SK-N-SH (cell line): ENCODE measurements around the gene R3HCC1L. TPM values are rescaled to one million over a fixed set of nuclear protein-coding genes. Genes with fewer than 3 reads are reported as not detected.

ENCODE experiments used
- CTCF ChIA-PET: fragments of 300-600, 350-600 bp; formaldehyde crosslinking; extraction: SDS; loops from one replicate; lab custom pipeline; 2021; lab: Yijun Ruan, JAX
- POLR2A ChIA-PET: fragments of 350-600 bp; sonication (Branson Sonifier 250); formaldehyde crosslinking; extraction: SDS; loops from one replicate; lab custom pipeline; 2020; ENCODE audit warnings: antibody characterized with exemption, inconsistent platforms; lab: Yijun Ruan, JAX
- DNase-seq: peaks from one replicate; pipeline ENCODE4 v3.0.0; 2012
- H2AFZ ChIP-seq: fragments of 200-600 bp; sonication (generic); 2 replicates; pipeline ENCODE4 v1.8.1; 2016; ENCODE audit warnings: antibody characterized with exemption, mild to moderate bottlenecking, low read depth
- H3F3A ChIP-seq: fragments of 200-600 bp; sonication (generic); replicated peaks from 2 replicates; pipeline ENCODE3; 2016; ENCODE audit warnings: antibody characterized with exemption, mild to moderate bottlenecking; ENCODE audit not compliant: insufficient read depth
- H3K27ac ChIP-seq, 2 experiments: fragments of 200-500 bp in 1 of 2; fragments of 200-600 bp in 1 of 2; sonication (Bioruptor generic) in 1 of 2; sonication (generic), shearing (Covaris generic) in 1 of 2; 2 replicates each; pipeline versions ENCODE4 v1.5.1 to v1.6.1; 2014 to 2016; ENCODE audit warnings: low read depth in 2 of 2, inconsistent platforms in 1 of 2, low read length in 1 of 2, mild to moderate bottlenecking in 1 of 2, mixed read lengths in 1 of 2
- H3K27me3 ChIP-seq: fragments of 200-600 bp; sonication (generic), shearing (Covaris generic); 2 replicates; pipeline ENCODE4 v1.6.1; 2016; ENCODE audit warnings: mixed run types; ENCODE audit not compliant: insufficient read depth
- H3K36me3 ChIP-seq, 2 experiments: fragments of 200-500 bp in 1 of 2; fragments of 200-600 bp in 1 of 2; sonication (Bioruptor generic) in 1 of 2; sonication (generic) in 1 of 2; replicated peaks in 1 of 2; 2 replicates each; pipeline versions ENCODE3 to v1.5.1; 2014 to 2016; ENCODE audit warnings: low read length in 1 of 2, mild to moderate bottlenecking in 1 of 2; ENCODE audit not compliant: insufficient read depth in 2 of 2, control insufficient read depth in 1 of 2
- H3K4me1 ChIP-seq, 2 experiments: fragments of 200-500 bp in 1 of 2; fragments of 200-600 bp in 1 of 2; sonication (Bioruptor generic) in 1 of 2; sonication (generic), shearing (Covaris generic) in 1 of 2; 2 replicates each; pipeline versions ENCODE4 v1.5.1 to v1.6.1; 2014 to 2016; ENCODE audit warnings: low read depth in 1 of 2, low read length in 1 of 2, mixed run types in 1 of 2; ENCODE audit not compliant: insufficient read depth in 2 of 2, control insufficient read depth in 1 of 2
- H3K4me2 ChIP-seq: fragments of 200-600 bp; sonication (generic), shearing (Covaris generic); 2 replicates; pipeline ENCODE4 v1.6.1; 2017; ENCODE audit warnings: mixed run types
- H3K4me3 ChIP-seq, 2 experiments: fragments of 200-500 bp in 1 of 2; fragments of 200-600 bp in 1 of 2; sonication (Bioruptor generic) in 1 of 2; sonication (generic), shearing (Covaris generic) in 1 of 2; 2 replicates each; pipeline versions ENCODE4 v1.5.1 to v1.8.1; 2014 to 2016; ENCODE audit warnings: low read depth in 2 of 2, inconsistent platforms in 1 of 2, low read length in 1 of 2, mild to moderate bottlenecking in 1 of 2, mixed read lengths in 1 of 2, moderate library complexity in 1 of 2
- H3K79me2 ChIP-seq: fragments of 200-600 bp; sonication (generic); 2 replicates; pipeline ENCODE4 v1.8.1; 2017; ENCODE audit warnings: mild to moderate bottlenecking; ENCODE audit not compliant: insufficient read depth
- H3K9ac ChIP-seq: fragments of 200-600 bp; sonication (generic); 2 replicates; pipeline ENCODE4 v1.6.1; 2017; ENCODE audit warnings: mixed run types
- H3K9me2 ChIP-seq: fragments of 200-600 bp; sonication (generic); 2 replicates; pipeline ENCODE4 v1.6.1; 2017; ENCODE audit warnings: mixed run types
- H3K9me3 ChIP-seq: fragments of 200-600 bp; sonication (generic); 2 replicates; pipeline ENCODE4 v1.6.1; 2017; ENCODE audit warnings: mixed run types, mild to moderate bottlenecking, moderate library complexity
- H4K20me1 ChIP-seq: fragments of 200-600 bp; sonication (generic); 2 replicates; pipeline ENCODE4 v1.6.1; 2017; ENCODE audit warnings: mild to moderate bottlenecking, mixed run types; ENCODE audit not compliant: insufficient read depth
- EP300 ChIP-seq, 2 experiments: IDR thresholded peaks; 2 replicates each; pipeline versions ENCODE4 v1.4.0 to v1.6.1; 2012; ENCODE audit warnings: borderline replicate concordance in 1 of 2, low read depth in 1 of 2, low read length in 1 of 2
- FOSL2 ChIP-seq: IDR thresholded peaks from 2 replicates; pipeline ENCODE4 v1.4.0; 2012; ENCODE audit warnings: low read depth, mild to moderate bottlenecking, moderate library complexity, borderline replicate concordance
- GATA2 ChIP-seq: sonication (generic); formaldehyde crosslinking; IDR thresholded peaks from 2 replicates; pipeline ENCODE4 v1.5.0; 2020; ENCODE audit warnings: mild to moderate bottlenecking, missing genetic modification reagents
- JUND ChIP-seq: IDR thresholded peaks from 2 replicates; pipeline ENCODE4 v1.4.0; 2012
- MEF2A ChIP-seq: IDR thresholded peaks from 2 replicates; pipeline ENCODE4 v1.4.0; 2012; ENCODE audit warnings: low read depth, borderline replicate concordance
- MXI1 ChIP-seq: IDR thresholded peaks from 2 replicates; pipeline ENCODE4 v1.6.1; 2012; ENCODE audit warnings: mild to moderate bottlenecking, low read depth, low read length, improper control_type of control experiment
- NFIC ChIP-seq: IDR thresholded peaks from 2 replicates; pipeline ENCODE4 v1.4.0; 2012; ENCODE audit warnings: borderline replicate concordance
- POLR2AphosphoS5 ChIP-seq: IDR thresholded peaks from 2 replicates; pipeline ENCODE4 v1.6.1; 2012; ENCODE audit warnings: low read depth, low read length
- RAD21 ChIP-seq: IDR thresholded peaks from 2 replicates; pipeline ENCODE4 v1.6.1; 2012; ENCODE audit warnings: mild to moderate bottlenecking, low read length
- RCOR1 ChIP-seq: fragments of 150-350 bp; IDR thresholded peaks from 2 replicates; pipeline ENCODE4 v1.6.1; 2017; ENCODE audit warnings: antibody characterized with exemption, low read length
- TCF12 ChIP-seq: IDR thresholded peaks from 2 replicates; pipeline ENCODE4 v1.4.0; 2012
- WGBS: methylation state at CpG from one replicate; pipeline ENCODE4 v1.1.6; 2017; ENCODE audit warnings: low lambda C conversion rate; 5-methylcytosine and 5-hydroxymethylcytosine counted together
- polyA plus RNA-seq, 3 experiments: library from polyadenylated mRNA; depleted of rRNA; stranded (reverse); fragments of >200 nt; gene quantifications; 2 replicates each; pipeline ENCODE4 v1.2.3, GENCODE V29; 2012
- TF ChIP-seq, protein P1 (sequence below): IDR thresholded peaks from 2 replicates; pipeline ENCODE4; 2012
- TF ChIP-seq, protein P2 (sequence below): IDR thresholded peaks from 2 replicates; pipeline ENCODE4 v1.4.0; 2012; ENCODE audit warnings: low read depth, borderline replicate concordance
- TF ChIP-seq, protein P3 (sequence below): fragments of 200-600 bp; sonication (generic); IDR thresholded peaks from 2 replicates; pipeline ENCODE4 v1.6.1; 2017; ENCODE audit warnings: antibody characterized with exemption, mild to moderate bottlenecking, moderate library complexity
- TF ChIP-seq, protein P4 (sequence below): IDR thresholded peaks from 2 replicates; pipeline ENCODE4 v1.4.0; 2012; ENCODE audit warnings: low read depth, borderline replicate concordance

R3HCC1L gene
- polyA plus RNA-seq, 1 of the 3 experiments (the other 2 are of a cell fraction), result 6.0 TPM

DNA sequence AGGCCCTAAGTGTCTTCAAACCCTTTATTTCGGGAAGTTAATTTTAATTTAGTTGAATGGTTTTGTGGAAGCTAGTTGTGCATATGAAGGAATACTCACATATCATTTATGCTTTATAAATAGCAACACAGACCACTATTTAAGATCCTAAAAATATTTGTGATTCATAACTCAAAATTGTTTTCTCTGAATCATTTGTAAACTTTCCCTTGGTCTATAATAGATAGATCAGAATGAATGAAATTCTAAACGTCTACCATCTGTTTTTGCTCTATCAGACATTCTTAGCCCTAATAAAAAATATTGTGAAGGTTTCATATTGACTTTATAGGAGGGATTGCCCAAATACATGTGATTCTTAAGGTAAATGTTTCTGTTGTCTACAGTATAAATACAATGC lies 90.1 kb downstream of the R3HCC1L start:
- CTCF ChIA-PET, result interaction anchor here (1.0 to 1.6 kb wide), 2 partner anchors 54 to 85 kb away, joined by 3 to 4 read pairs; no protein-coding TSS in a partner anchor
- H4K20me1 ChIP-seq, result peaks cover 17% of the 10 kb centered on the region
- POLR2A ChIA-PET, result no interaction called here

DNA sequence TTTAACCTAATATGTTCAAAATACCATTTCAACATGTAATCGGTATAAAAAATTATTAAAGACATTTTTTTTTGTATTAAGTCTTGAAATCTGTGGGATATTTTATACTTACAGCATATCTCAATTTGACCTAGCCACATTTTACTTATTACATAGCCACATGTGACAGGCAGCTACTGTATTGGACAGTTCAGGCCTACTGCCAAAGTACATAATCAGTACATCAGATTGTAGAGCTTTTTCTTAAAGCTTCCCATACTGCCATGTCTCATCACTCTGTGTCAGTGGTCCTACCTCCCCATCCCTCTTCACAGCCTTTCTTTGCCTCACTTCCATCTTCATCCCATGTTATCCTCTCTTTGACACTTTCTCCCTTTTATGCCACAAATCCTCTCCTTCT lies 90.5 kb downstream of the R3HCC1L start:
- WGBS, result 66% methylated on average over 1 of the region's 1 CpG
- Histone ChIP-seq H3K9me3 (peaks cover 14% of the 10 kb centered on the region; the same call in 1 of the 2 replicates), H3K36me3 (peaks cover 0 to 13% of the 10 kb centered on the region in 2 experiments), H2AFZ (no peak overlapping the region), H3K4me2 (no peak overlapping the region; the same call in 1 of the 2 replicates), H3K9me2 (no peaks in the 10 kb centered on the region), H3K4me3 (no peak overlapping the region), H3K27ac (peak overlapping the region; percentile 51 to 58)
- TF ChIP-seq NFIC, result no peak
- TF ChIP-seq, protein P1, sequence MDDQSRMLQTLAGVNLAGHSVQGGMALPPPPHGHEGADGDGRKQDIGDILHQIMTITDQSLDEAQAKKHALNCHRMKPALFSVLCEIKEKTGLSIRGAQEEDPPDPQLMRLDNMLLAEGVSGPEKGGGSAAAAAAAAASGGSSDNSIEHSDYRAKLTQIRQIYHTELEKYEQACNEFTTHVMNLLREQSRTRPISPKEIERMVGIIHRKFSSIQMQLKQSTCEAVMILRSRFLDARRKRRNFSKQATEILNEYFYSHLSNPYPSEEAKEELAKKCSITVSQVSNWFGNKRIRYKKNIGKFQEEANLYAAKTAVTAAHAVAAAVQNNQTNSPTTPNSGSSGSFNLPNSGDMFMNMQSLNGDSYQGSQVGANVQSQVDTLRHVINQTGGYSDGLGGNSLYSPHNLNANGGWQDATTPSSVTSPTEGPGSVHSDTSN, result no peak
- TF ChIP-seq, protein P2, sequence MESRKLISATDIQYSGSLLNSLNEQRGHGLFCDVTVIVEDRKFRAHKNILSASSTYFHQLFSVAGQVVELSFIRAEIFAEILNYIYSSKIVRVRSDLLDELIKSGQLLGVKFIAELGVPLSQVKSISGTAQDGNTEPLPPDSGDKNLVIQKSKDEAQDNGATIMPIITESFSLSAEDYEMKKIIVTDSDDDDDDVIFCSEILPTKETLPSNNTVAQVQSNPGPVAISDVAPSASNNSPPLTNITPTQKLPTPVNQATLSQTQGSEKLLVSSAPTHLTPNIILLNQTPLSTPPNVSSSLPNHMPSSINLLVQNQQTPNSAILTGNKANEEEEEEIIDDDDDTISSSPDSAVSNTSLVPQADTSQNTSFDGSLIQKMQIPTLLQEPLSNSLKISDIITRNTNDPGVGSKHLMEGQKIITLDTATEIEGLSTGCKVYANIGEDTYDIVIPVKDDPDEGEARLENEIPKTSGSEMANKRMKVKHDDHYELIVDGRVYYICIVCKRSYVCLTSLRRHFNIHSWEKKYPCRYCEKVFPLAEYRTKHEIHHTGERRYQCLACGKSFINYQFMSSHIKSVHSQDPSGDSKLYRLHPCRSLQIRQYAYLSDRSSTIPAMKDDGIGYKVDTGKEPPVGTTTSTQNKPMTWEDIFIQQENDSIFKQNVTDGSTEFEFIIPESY, result no peak
- TF ChIP-seq, protein P3, sequence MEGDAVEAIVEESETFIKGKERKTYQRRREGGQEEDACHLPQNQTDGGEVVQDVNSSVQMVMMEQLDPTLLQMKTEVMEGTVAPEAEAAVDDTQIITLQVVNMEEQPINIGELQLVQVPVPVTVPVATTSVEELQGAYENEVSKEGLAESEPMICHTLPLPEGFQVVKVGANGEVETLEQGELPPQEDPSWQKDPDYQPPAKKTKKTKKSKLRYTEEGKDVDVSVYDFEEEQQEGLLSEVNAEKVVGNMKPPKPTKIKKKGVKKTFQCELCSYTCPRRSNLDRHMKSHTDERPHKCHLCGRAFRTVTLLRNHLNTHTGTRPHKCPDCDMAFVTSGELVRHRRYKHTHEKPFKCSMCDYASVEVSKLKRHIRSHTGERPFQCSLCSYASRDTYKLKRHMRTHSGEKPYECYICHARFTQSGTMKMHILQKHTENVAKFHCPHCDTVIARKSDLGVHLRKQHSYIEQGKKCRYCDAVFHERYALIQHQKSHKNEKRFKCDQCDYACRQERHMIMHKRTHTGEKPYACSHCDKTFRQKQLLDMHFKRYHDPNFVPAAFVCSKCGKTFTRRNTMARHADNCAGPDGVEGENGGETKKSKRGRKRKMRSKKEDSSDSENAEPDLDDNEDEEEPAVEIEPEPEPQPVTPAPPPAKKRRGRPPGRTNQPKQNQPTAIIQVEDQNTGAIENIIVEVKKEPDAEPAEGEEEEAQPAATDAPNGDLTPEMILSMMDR, result no peak
- TF ChIP-seq RAD21, result no peak
- TF ChIP-seq GATA2 (CRISPR knock-in tag), result no peak
- no peak for TF ChIP-seq MXI1
- TF ChIP-seq, all 33 proteins: peak for 0
- Histone ChIP-seq H3K27me3 (no peaks in the 10 kb centered on the region), H3K79me2 (peaks cover 67% of the 10 kb centered on the region), H3K4me1 (peaks cover 5 to 15% of the 10 kb centered on the region in 2 experiments; a peak in 3 of 4 replicates), H3F3A (peaks cover 8% of the 10 kb centered on the region), H3K9ac (no peak overlapping the region), H4K20me1 (peaks cover 17% of the 10 kb centered on the region)
- POLR2A ChIA-PET, result no interaction called here
- peak; percentile 4 for DNase-seq
- CTCF ChIA-PET, result interaction anchor here (1.0 to 1.6 kb wide), 2 partner anchors 55 to 85 kb away, joined by 3 to 4 read pairs; no protein-coding TSS in a partner anchor

More for the DNA sequence above, 90.1 kb downstream of the R3HCC1L start:
- H3K4me3 ChIP-seq, result no peak overlapping the region
- H3F3A ChIP-seq, result peaks cover 8% of the 10 kb centered on the region
- H3K9me3 ChIP-seq, result peaks cover 18% of the 10 kb centered on the region; the same call in 1 of the 2 replicates
- H3K9me2 ChIP-seq, result no peaks in the 10 kb centered on the region
- TF ChIP-seq EP300 (IDR thresholded peaks at IDR 0.05; ENCODE audit: borderline replicate concordance in 1 of 2, low read depth in 1 of 2, low read length in 1 of 2), result 0 out of 4 replicates have a peak, but pooled peaks of 1 of the 2 experiments have one; percentile 24
- TF ChIP-seq RCOR1, result no peak
- peak; percentile 68 for TF ChIP-seq TCF12
- peak; percentile 82 for TF ChIP-seq MEF2A
- no peak for TF ChIP-seq POLR2AphosphoS5
- TF ChIP-seq, protein P4, sequence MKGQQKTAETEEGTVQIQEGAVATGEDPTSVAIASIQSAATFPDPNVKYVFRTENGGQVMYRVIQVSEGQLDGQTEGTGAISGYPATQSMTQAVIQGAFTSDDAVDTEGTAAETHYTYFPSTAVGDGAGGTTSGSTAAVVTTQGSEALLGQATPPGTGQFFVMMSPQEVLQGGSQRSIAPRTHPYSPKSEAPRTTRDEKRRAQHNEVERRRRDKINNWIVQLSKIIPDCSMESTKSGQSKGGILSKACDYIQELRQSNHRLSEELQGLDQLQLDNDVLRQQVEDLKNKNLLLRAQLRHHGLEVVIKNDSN, result no peak
- TF ChIP-seq FOSL2, result peak; percentile 66
- TF ChIP-seq JUND, result peak; percentile 30; the same call in 1 of the 2 replicates
- TF ChIP-seq, protein P1, result 0 out of 2 replicates have a peak, but pooled peaks have one; percentile 11
- TF ChIP-seq, all 33 proteins: peak for 6
- Histone ChIP-seq H3K27me3 (no peaks in the 10 kb centered on the region), H3K36me3 (peaks cover 0 to 13% of the 10 kb centered on the region in 2 experiments), H3K27ac (peak overlapping the region in 1 of 2 experiments; percentile 51; a peak in 3 of 4 replicates), H3K79me2 (peaks cover 68% of the 10 kb centered on the region), H2AFZ (no peak overlapping the region), H3K4me1 (peaks cover 5 to 15% of the 10 kb centered on the region in 2 experiments; a peak in 3 of 4 replicates), H3K9ac (no peak overlapping the region), H3K4me2 (no peak overlapping the region)
- 40% methylated on average over 2 of the region's 2 CpGs for WGBS
- DNase-seq, result no peak
